ENCODE results near the gene OSER1. TPM values are rescaled to one million over a fixed set of nuclear protein-coding genes. Genes with fewer than 3 reads are reported as not detected.

Gene OSER1
- total RNA-seq, 1 donor from 2014 or later = 28.2 TPM

DNA sequence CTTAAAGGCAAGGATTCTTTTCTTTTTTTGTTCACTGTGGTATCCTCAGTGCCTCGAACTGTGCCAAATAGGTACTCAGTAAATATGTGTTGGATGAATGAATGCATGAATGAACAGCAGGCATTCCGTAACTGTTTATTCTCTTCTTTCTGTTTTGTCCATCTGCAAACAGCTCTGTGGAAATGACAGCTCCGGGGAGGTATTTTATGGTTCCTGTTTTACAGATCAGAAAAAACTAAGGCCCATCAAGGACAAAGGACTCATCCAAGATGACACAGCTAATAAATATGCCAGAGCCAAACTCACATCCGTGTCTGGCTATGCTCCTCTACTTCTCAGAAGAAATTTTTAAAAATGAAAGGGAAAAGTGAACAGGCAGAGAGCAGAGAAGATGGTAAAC lies 44.6 kb downstream of the OSER1 start:
- H3K36me3 Mint-ChIP-seq (ENCODE audit: low read depth, unreplicated experiment) = no peaks in the 10 kb centered on the region
- H3K27ac Mint-ChIP-seq (ENCODE audit: unreplicated experiment) = no peak overlapping the region
- no peak for TF ChIP-seq CTCF (IDR thresholded peaks at IDR 0.05; ENCODE audit: unreplicated experiment)
- peaks cover 29% of the 10 kb centered on the region for H3K4me1 Mint-ChIP-seq (ENCODE audit: unreplicated experiment)
- H3K9me3 Mint-ChIP-seq (ENCODE audit: unreplicated experiment) = no peaks in the 10 kb centered on the region
- DNase-seq (ENCODE audit: low spot score) = no peak
- no peak overlapping the region for H3K4me3 Mint-ChIP-seq (ENCODE audit: unreplicated experiment)
- peaks cover 5% of the 10 kb centered on the region for H3K27me3 Mint-ChIP-seq (ENCODE audit: unreplicated experiment)

- H3K4me3 Mint-ChIP-seq (ENCODE audit: unreplicated experiment) = no peak overlapping the region
- H3K27me3 Mint-ChIP-seq (ENCODE audit: unreplicated experiment) = peaks cover 3% of the 10 kb centered on the region
- H3K27ac Mint-ChIP-seq (ENCODE audit: unreplicated experiment) = no peak overlapping the region
- DNase-seq (ENCODE audit: low spot score) = no peak
- no peaks in the 10 kb centered on the region for H3K9me3 Mint-ChIP-seq (ENCODE audit: unreplicated experiment)
- TF ChIP-seq CTCF (IDR thresholded peaks at IDR 0.05; ENCODE audit: unreplicated experiment) = no peak
- H3K36me3 Mint-ChIP-seq (ENCODE audit: low read depth, unreplicated experiment) = peaks cover 7% of the 10 kb centered on the region
- peaks cover 7% of the 10 kb centered on the region for H3K4me1 Mint-ChIP-seq (ENCODE audit: unreplicated experiment)
Measured at GRCh38 chr20:44160133-44160532, 50.4 kb downstream of the OSER1 start.

DNA sequence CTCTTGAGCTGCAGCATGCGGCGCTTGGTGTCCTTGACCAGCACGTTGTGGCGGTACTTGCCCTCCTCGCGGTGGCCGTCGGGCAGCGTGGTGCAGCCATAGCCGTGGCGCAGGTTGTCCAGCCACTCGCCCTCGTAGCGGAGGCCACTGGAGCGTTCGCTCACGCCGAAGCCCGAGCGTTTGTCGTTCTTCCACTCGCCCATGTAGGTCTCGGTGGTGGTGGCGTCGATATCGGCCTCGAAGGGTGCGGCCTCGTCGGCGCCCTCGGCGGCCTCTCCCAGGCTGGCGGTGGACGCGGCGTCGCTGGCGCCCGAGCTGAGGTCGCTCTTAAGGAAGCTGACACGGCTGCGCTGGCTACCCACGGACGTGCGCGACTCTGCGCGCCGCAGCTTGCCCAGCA lies 50.9 kb downstream of the OSER1 start:
- Mint-ChIP-seq H3K27me3 (ENCODE audit: unreplicated experiment) (peaks cover 3% of the 10 kb centered on the region), H3K9me3 (ENCODE audit: unreplicated experiment) (no peaks in the 10 kb centered on the region), H3K27ac (ENCODE audit: unreplicated experiment) (no peak overlapping the region), H3K4me3 (ENCODE audit: unreplicated experiment) (no peak overlapping the region), H3K4me1 (ENCODE audit: unreplicated experiment) (peaks cover 7% of the 10 kb centered on the region), H3K36me3 (ENCODE audit: low read depth, unreplicated experiment) (peaks cover 7% of the 10 kb centered on the region)
- DNase-seq (ENCODE audit: low spot score) = no peak
- TF ChIP-seq CTCF (IDR thresholded peaks at IDR 0.05; ENCODE audit: unreplicated experiment) = no peak

DNA sequence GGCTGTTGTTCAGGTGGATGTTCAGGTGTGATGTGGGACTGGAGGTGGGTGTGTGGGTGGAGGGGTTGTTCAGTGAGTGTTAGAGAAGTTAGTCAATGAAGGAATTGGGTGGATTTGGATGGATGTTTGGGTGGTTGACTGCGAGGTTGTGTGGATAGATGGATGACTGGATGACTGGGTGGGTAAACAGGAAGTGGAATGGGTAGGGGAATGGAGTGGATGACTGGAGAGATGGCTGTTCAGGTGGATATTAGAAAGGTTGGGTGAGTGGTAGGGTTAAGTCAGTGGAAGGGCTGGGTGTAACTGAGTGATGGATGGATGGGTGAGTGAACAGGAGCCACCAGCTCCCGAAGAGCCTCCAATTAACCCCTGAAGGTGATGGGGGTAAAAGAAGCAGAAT lies 51.4 kb downstream of the OSER1 start:
- Mint-ChIP-seq H3K36me3 (ENCODE audit: low read depth, unreplicated experiment) (peaks cover 7% of the 10 kb centered on the region), H3K27ac (ENCODE audit: unreplicated experiment) (peak overlapping the region; percentile 43), H3K4me3 (ENCODE audit: unreplicated experiment) (peak overlapping the region; percentile 24), H3K4me1 (ENCODE audit: unreplicated experiment) (peaks cover 3% of the 10 kb centered on the region), H3K9me3 (ENCODE audit: unreplicated experiment) (no peaks in the 10 kb centered on the region), H3K27me3 (ENCODE audit: unreplicated experiment) (peaks cover 3% of the 10 kb centered on the region)
- TF ChIP-seq CTCF (IDR thresholded peaks at IDR 0.05; ENCODE audit: unreplicated experiment) = no peak
- no peak for DNase-seq (ENCODE audit: low spot score)

DNA sequence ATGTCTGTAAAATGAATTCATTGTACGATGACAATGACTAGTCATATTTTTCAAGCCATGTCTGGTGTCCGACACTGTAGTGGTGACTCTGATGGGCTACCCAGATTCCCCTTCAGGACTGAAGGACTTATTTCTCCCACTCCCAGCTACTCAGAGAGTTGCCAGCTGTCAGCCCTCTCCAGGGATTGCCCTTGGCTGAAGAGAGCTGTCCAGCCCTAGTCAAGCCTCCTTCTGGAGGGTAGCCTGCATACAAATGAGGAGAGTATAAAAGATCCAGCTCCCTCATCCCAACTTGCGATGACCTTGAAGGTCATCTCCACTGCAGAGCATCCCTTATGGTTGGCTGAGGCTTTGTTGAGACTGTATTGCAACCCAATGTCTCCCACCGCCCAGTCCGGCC lies 53.5 kb downstream of the OSER1 start:
- TF ChIP-seq CTCF (IDR thresholded peaks at IDR 0.05; ENCODE audit: unreplicated experiment) = no peak
- H3K4me1 Mint-ChIP-seq (ENCODE audit: unreplicated experiment) = peaks cover 3% of the 10 kb centered on the region
- no peak overlapping the region for H3K27ac Mint-ChIP-seq (ENCODE audit: unreplicated experiment)
- H3K4me3 Mint-ChIP-seq (ENCODE audit: unreplicated experiment) = no peak overlapping the region
- peaks cover 2% of the 10 kb centered on the region for H3K27me3 Mint-ChIP-seq (ENCODE audit: unreplicated experiment)
- no peak for DNase-seq (ENCODE audit: low spot score)
- no peaks in the 10 kb centered on the region for H3K9me3 Mint-ChIP-seq (ENCODE audit: unreplicated experiment)
- H3K36me3 Mint-ChIP-seq (ENCODE audit: low read depth, unreplicated experiment) = peaks cover 7% of the 10 kb centered on the region
